Tibial nerve (tissue), 4 donors: ENCODE data around the gene SEMA5A.

Experiments used
- EP300 ChIP-seq, 2 donors: sonication (generic); formaldehyde crosslinking; IDR thresholded peaks; one replicate each; pipeline ENCODE4 v1.6.1; 2017; ENCODE audit warnings: antibody characterized with exemption in 2 of 2, mild to moderate bottlenecking in 1 of 2
- POLR2A ChIP-seq, 2 donors: fragments of 450-650 bp; IDR thresholded peaks; one replicate each; pipeline ENCODE4 v1.6.1; 2017; ENCODE audit warnings: antibody characterized with exemption in 2 of 2, mild to moderate bottlenecking in 2 of 2, moderate library complexity in 2 of 2
- TF ChIP-seq, protein P1 (sequence below), 5 experiments: fragments of 200-600 bp in 3 of 5; fragments of 450-650 bp in 2 of 5; sonication (generic) in 3 of 5; IDR thresholded peaks; one replicate each; pipeline ENCODE4 v1.5.1; 2016 to 2019; ENCODE audit warnings: antibody characterized with exemption in 5 of 5, mild to moderate bottlenecking in 3 of 5, moderate library complexity in 2 of 5

DNA sequence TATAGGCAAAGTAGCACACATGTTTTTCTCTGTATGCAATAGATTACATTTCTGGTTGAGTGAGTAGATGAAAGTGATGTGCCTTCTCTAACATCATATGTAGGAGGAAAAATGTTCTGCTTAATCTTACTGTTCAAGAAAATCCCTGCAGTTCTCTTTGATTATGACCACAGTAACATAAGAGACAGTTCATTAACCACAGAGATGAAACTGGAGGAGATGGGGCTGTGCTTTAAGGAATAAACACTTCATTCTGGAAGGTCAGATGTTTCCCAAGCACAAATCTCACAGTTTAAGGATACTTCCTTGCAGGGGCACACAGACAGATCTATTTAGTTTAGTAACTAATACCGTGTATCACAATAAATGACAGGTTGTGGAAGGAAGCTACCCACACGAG lies 150.2 kb downstream of the SEMA5A start:
- TF ChIP-seq, protein P1, sequence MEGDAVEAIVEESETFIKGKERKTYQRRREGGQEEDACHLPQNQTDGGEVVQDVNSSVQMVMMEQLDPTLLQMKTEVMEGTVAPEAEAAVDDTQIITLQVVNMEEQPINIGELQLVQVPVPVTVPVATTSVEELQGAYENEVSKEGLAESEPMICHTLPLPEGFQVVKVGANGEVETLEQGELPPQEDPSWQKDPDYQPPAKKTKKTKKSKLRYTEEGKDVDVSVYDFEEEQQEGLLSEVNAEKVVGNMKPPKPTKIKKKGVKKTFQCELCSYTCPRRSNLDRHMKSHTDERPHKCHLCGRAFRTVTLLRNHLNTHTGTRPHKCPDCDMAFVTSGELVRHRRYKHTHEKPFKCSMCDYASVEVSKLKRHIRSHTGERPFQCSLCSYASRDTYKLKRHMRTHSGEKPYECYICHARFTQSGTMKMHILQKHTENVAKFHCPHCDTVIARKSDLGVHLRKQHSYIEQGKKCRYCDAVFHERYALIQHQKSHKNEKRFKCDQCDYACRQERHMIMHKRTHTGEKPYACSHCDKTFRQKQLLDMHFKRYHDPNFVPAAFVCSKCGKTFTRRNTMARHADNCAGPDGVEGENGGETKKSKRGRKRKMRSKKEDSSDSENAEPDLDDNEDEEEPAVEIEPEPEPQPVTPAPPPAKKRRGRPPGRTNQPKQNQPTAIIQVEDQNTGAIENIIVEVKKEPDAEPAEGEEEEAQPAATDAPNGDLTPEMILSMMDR (IDR thresholded peaks at IDR 0.05), result no peak
- TF ChIP-seq POLR2A (IDR thresholded peaks at IDR 0.05) (no peak), EP300 (IDR thresholded peaks at IDR 0.05) (no peak)
